ENCODE results near the gene SLC4A4.

The SLC4A4 gene

GRCh38 chr4:71474731-71475130, 135.9 kb downstream of the SLC4A4 start:
- TF ChIP-seq CTCF (IDR thresholded peaks at IDR 0.05; ENCODE audit: poor library complexity, severe bottlenecking), result no peak
- no peak for DNase-seq (ENCODE audit: low spot score)
- Histone ChIP-seq H3K27ac (ENCODE audit: poor library complexity, severe bottlenecking) (no peak overlapping the region), H3K9me3 (ENCODE audit: severe bottlenecking) (no peaks in the 10 kb centered on the region), H3K4me3 (ENCODE audit: severe bottlenecking) (no peak overlapping the region), H3K27me3 (ENCODE audit: insufficient read depth, poor library complexity, severe bottlenecking) (no peaks in the 10 kb centered on the region), H3K36me3 (ENCODE audit: low read depth) (no peaks in the 10 kb centered on the region), H3K4me1 (ENCODE audit: insufficient read depth, poor library complexity, severe bottlenecking) (peaks cover 12% of the 10 kb centered on the region)
- ATAC-seq (ENCODE audit: low read depth), result no peak

- Histone ChIP-seq H3K9me3 (ENCODE audit: severe bottlenecking) (no peaks in the 10 kb centered on the region), H3K36me3 (ENCODE audit: low read depth) (no peaks in the 10 kb centered on the region), H3K27me3 (ENCODE audit: insufficient read depth, poor library complexity, severe bottlenecking) (no peaks in the 10 kb centered on the region), H3K4me3 (ENCODE audit: severe bottlenecking) (no peak overlapping the region), H3K27ac (ENCODE audit: poor library complexity, severe bottlenecking) (no peak overlapping the region), H3K4me1 (ENCODE audit: insufficient read depth, poor library complexity, severe bottlenecking) (peaks cover 12% of the 10 kb centered on the region)
- TF ChIP-seq CTCF (IDR thresholded peaks at IDR 0.05; ENCODE audit: poor library complexity, severe bottlenecking), result no peak
- DNase-seq (ENCODE audit: low spot score) (no peak), ATAC-seq (ENCODE audit: low read depth) (no peak)
These were observed 137.4 kb downstream of the SLC4A4 start for GRCh38 chr4:71476240-71476639.

- Histone ChIP-seq H3K36me3 (ENCODE audit: low read depth) (no peaks in the 10 kb centered on the region), H3K27me3 (ENCODE audit: insufficient read depth, poor library complexity, severe bottlenecking) (no peaks in the 10 kb centered on the region), H3K9me3 (ENCODE audit: severe bottlenecking) (no peaks in the 10 kb centered on the region), H3K4me1 (ENCODE audit: insufficient read depth, poor library complexity, severe bottlenecking) (no peaks in the 10 kb centered on the region), H3K27ac (ENCODE audit: poor library complexity, severe bottlenecking) (no peak overlapping the region), H3K4me3 (ENCODE audit: severe bottlenecking) (no peak overlapping the region)
- DNase-seq (ENCODE audit: low spot score) (no peak), ATAC-seq (ENCODE audit: low read depth) (no peak)
- no peak for TF ChIP-seq CTCF (IDR thresholded peaks at IDR 0.05; ENCODE audit: poor library complexity, severe bottlenecking)
These were observed 147.9 kb downstream of the SLC4A4 start for GRCh38 chr4:71486550-71487343.

GRCh38 chr4:71487344-71487920, 148.6 kb downstream of the SLC4A4 start:
- Histone ChIP-seq H3K27me3 (ENCODE audit: insufficient read depth, poor library complexity, severe bottlenecking) (no peaks in the 10 kb centered on the region), H3K9me3 (ENCODE audit: severe bottlenecking) (no peaks in the 10 kb centered on the region), H3K4me1 (ENCODE audit: insufficient read depth, poor library complexity, severe bottlenecking) (no peaks in the 10 kb centered on the region), H3K4me3 (ENCODE audit: severe bottlenecking) (no peak overlapping the region), H3K27ac (ENCODE audit: poor library complexity, severe bottlenecking) (no peak overlapping the region), H3K36me3 (ENCODE audit: low read depth) (no peaks in the 10 kb centered on the region)
- DNase-seq (ENCODE audit: low spot score) (no peak), ATAC-seq (ENCODE audit: low read depth) (no peak)
- TF ChIP-seq CTCF (IDR thresholded peaks at IDR 0.05; ENCODE audit: poor library complexity, severe bottlenecking), result no peak

- no peaks in the 10 kb centered on the region for H3K9me3 ChIP-seq (ENCODE audit: severe bottlenecking)
- no peak for DNase-seq (ENCODE audit: low spot score)
- no peaks in the 10 kb centered on the region for H3K36me3 ChIP-seq (ENCODE audit: low read depth)
- H3K27me3 ChIP-seq (ENCODE audit: insufficient read depth, poor library complexity, severe bottlenecking), result peaks cover 3% of the 10 kb centered on the region
- no peak for TF ChIP-seq CTCF (IDR thresholded peaks at IDR 0.05; ENCODE audit: poor library complexity, severe bottlenecking)
- no peaks in the 10 kb centered on the region for H3K4me1 ChIP-seq (ENCODE audit: insufficient read depth, poor library complexity, severe bottlenecking)
- no peak overlapping the region for H3K4me3 ChIP-seq (ENCODE audit: severe bottlenecking)
- no peak for ATAC-seq (ENCODE audit: low read depth)
- H3K27ac ChIP-seq (ENCODE audit: poor library complexity, severe bottlenecking), result no peak overlapping the region
These were observed 155.7 kb downstream of the SLC4A4 start for GRCh38 chr4:71494539-71494938.
